PC-3 (cell line): ENCODE data around the gene TLR1. TPM values are rescaled to one million over a fixed set of nuclear protein-coding genes. Genes with fewer than 3 reads are reported as not detected.

Experiments
- ATAC-seq: fragments of 200-7000 bp; cut with Tn5 transposase; 2 replicates; pipeline ENCODE4 v1.9.1; 2020; ENCODE audit warnings: mild to moderate bottlenecking, moderate library complexity
- BruUV-seq: library from RNA; stranded (reverse); fragments of 400-500 nt; replicated peaks from 2 replicates; lab custom pipeline; 2021; lab: Mats Ljungman, UMichigan
- CTCF ChIA-PET: fragments of 300-600 bp; sonication (Branson Sonifier 250); formaldehyde crosslinking; loops from one replicate; lab custom pipeline; 2022; ENCODE audit warnings: antibody characterized with exemption; lab: Charles Lee
- POLR2A ChIA-PET: fragments of 300-600 bp; sonication (Branson Sonifier 250); formaldehyde crosslinking; loops from one replicate; lab custom pipeline; 2022; ENCODE audit warnings: antibody characterized with exemption; ENCODE audit not compliant: unreplicated experiment; lab: Charles Lee
- DNase-seq: peaks from one replicate; pipeline ENCODE4 v3.0.0-alpha.2; 2015
- H2AFZ ChIP-seq: fragments of 300-600 bp; sonication (generic); 2 replicates; pipeline ENCODE4 v1.6.0; 2016; ENCODE audit warnings: antibody characterized with exemption, low read length
- H3F3A ChIP-seq: fragments of 300-600 bp; sonication (generic); one replicate; pipeline ENCODE4 v1.6.0; 2017; ENCODE audit warnings: antibody characterized with exemption, low read length, control low read depth, mild to moderate bottlenecking; ENCODE audit not compliant: unreplicated experiment
- H3K27ac ChIP-seq: fragments of 300-600 bp; sonication (generic); 2 replicates; pipeline ENCODE4 v1.5.1; 2016; ENCODE audit warnings: mild to moderate bottlenecking, low read length
- H3K27me3 ChIP-seq: fragments of 300-600 bp; sonication (generic); 2 replicates; pipeline ENCODE4 v1.6.1; 2016; ENCODE audit warnings: low read length, mixed read lengths
- H3K36me3 ChIP-seq: fragments of 300-600 bp; sonication (generic); 2 replicates; pipeline ENCODE4 v1.6.1; 2016; ENCODE audit warnings: low read depth, mixed run types, low read length, mixed read lengths
- H3K4me1 ChIP-seq: fragments of 300-600 bp; sonication (generic); 2 replicates; pipeline ENCODE4 v1.5.1; 2016; ENCODE audit warnings: low read length; ENCODE audit not compliant: insufficient read depth
- H3K4me2 ChIP-seq: fragments of 300-600 bp; sonication (generic); 2 replicates; pipeline ENCODE4 v1.6.0; 2016; ENCODE audit warnings: low read length
- H3K4me3 ChIP-seq: fragments of 300-600 bp; sonication (generic); 2 replicates; pipeline ENCODE4 v1.5.1; 2016; ENCODE audit warnings: mild to moderate bottlenecking, low read length, mixed read lengths
- H3K79me2 ChIP-seq: fragments of 300-600 bp; sonication (generic); 2 replicates; pipeline ENCODE4 v1.6.1; 2017; ENCODE audit warnings: low read length, mixed read lengths
- H3K9ac ChIP-seq: fragments of 300-600 bp; sonication (generic); 2 replicates; pipeline ENCODE4 v1.6.0; 2016; ENCODE audit warnings: mild to moderate bottlenecking, low read length
- H3K9me2 ChIP-seq: fragments of 300-600 bp; sonication (generic); replicated peaks from 2 replicates; pipeline ENCODE4 v1.6.1; 2016; ENCODE audit warnings: mixed run types, low read length, mixed read lengths
- H3K9me3 ChIP-seq: fragments of 300-600 bp; sonication (generic); 2 replicates; pipeline ENCODE4 v1.6.1; 2016; ENCODE audit warnings: low read length, mixed read lengths
- H4K20me1 ChIP-seq: fragments of 300-600 bp; sonication (generic); 2 replicates; pipeline ENCODE4 v1.6.1; 2016; ENCODE audit warnings: low read length, mixed read lengths
- CTCF ChIP-seq: fragments of 300-600 bp; sonication (generic); conservative IDR thresholded peaks from 2 replicates; pipeline ENCODE4 v1.5.1; 2017; ENCODE audit warnings: antibody characterized with exemption, low read depth, mild to moderate bottlenecking, low read length
- EZH2 ChIP-seq: fragments of 300-600 bp; sonication (generic); IDR thresholded peaks from one replicate; pipeline ENCODE4 v1.6.1; 2017; ENCODE audit warnings: antibody characterized with exemption, mild to moderate bottlenecking, low read length; ENCODE audit not compliant: unreplicated experiment
- EZH2phosphoT487 ChIP-seq: fragments of 300-600 bp; sonication (generic); IDR thresholded peaks from 2 replicates; pipeline ENCODE4 v1.6.1; 2018; ENCODE audit warnings: mild to moderate bottlenecking, antibody characterized with exemption, low read length, borderline replicate concordance
- intact Hi-C: fragments of 100-400 bp; cut with micrococcal nuclease; formaldehyde crosslinking; loops from 2 replicates; pipeline ENCODE4 v1.9.0; 2023
- total RNA-seq: library from RNA; depleted of rRNA; stranded (reverse); fragments of >200 nt; gene quantifications from 2 replicates; pipeline ENCODE4 v1.2.3, GENCODE V29; 2014

The TLR1 gene
- total RNA-seq, 1 experiment from 2014 or later = 0.47 TPM

DNA sequence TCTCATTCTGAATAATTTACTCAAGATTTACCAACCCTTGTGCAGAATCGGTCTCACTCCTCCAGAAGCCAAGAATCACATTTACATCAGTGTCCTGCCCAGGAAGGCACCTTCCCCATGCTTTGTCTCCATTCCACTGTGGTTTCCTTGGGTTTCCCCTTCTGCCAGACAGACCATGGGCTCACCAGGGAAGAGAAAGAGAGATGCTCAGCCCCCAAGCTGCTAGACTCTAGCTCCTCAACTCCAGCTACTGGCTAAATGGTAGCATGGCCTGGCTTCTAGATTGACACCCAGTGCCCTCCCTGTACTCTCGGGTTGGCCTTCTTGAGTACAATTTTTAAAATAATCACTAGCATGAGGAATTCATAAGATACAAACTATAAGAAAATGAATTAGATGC lies 34.7 kb downstream of the TLR1 start:
- ChIA-PET CTCF (no interaction called here), POLR2A (no interaction called here)
- Histone ChIP-seq H3K36me3 (no peaks in the 10 kb centered on the region), H2AFZ (no peak overlapping the region), H3K27me3 (no peaks in the 10 kb centered on the region), H3K27ac (no peak overlapping the region), H4K20me1 (no peaks in the 10 kb centered on the region), H3K9ac (no peak overlapping the region), H3K79me2 (no peaks in the 10 kb centered on the region), H3K4me3 (no peak overlapping the region), H3K9me3 (no peaks in the 10 kb centered on the region), H3F3A (no peaks in the 10 kb centered on the region), H3K9me2 (no peaks in the 10 kb centered on the region), H3K4me1 (no peaks in the 10 kb centered on the region; the same call in 1 of the 2 replicates), H3K4me2 (no peak overlapping the region)
- intact Hi-C loops = no loop called here
- TF ChIP-seq EZH2 (no peak), EZH2phosphoT487 (no peak), CTCF (no peak)
- ATAC-seq (no peak), DNase-seq (no peak)
- no TSS peak for BruUV-seq

GRCh38 chr4:38769441-38769840 lies 35.1 kb downstream of the TLR1 start:
- CTCF ChIA-PET = no interaction called here
- no TSS peak for BruUV-seq
- intact Hi-C loops = no loop called here

More at GRCh38 chr4:38769441-38769840, 35.1 kb downstream of the TLR1 start:
- ATAC-seq = no peak
- no peak overlapping the region for H3K27ac ChIP-seq
- POLR2A ChIA-PET = no interaction called here
- no peaks in the 10 kb centered on the region for H3K9me3 ChIP-seq
- H3K27me3 ChIP-seq = no peaks in the 10 kb centered on the region
- H3K4me3 ChIP-seq = no peak overlapping the region
- H3K4me2 ChIP-seq = no peak overlapping the region
- H3K9me2 ChIP-seq = no peaks in the 10 kb centered on the region
- DNase-seq = no peak
- no peaks in the 10 kb centered on the region for H3F3A ChIP-seq
- no peaks in the 10 kb centered on the region for H3K79me2 ChIP-seq
- no peak overlapping the region for H2AFZ ChIP-seq
- H3K36me3 ChIP-seq = no peaks in the 10 kb centered on the region
- TF ChIP-seq CTCF = no peak
- no peak for TF ChIP-seq EZH2phosphoT487
- no peak for TF ChIP-seq EZH2
- H3K9ac ChIP-seq = no peak overlapping the region
- H3K4me1 ChIP-seq = no peaks in the 10 kb centered on the region; the same call in 1 of the 2 replicates
- no peaks in the 10 kb centered on the region for H4K20me1 ChIP-seq
